Esophagus mucosa (tissue), 1 donor: Measurements from ENCODE around the gene LMNTD2. TPM values are rescaled to one million over a fixed set of nuclear protein-coding genes. Genes with fewer than 3 reads are reported as not detected.
"Not testable (repeated sequence)": the region's sequence is repeated elsewhere in the genome, so short reads cannot be mapped to it uniquely, and the experiment has no call there.

Source experiments
- ATAC-seq: fragments of 200-7000 bp; cut with Tn5 transposase; one replicate; pipeline ENCODE4 v1.9.1; 2020
- total RNA-seq: library from RNA; stranded (reverse); gene quantifications from one replicate; pipeline ENCODE4 v1.2.4, GENCODE V29; 2023
- donor health status: DM: yes; HTN: yes; CAD: no.

LMNTD2 gene
- total RNA-seq, 1 donor from 2014 or later = 3.0 TPM

- ATAC-seq = no peak
Measured at GRCh38 chr11:533586-534395, 26.7 kb downstream of the LMNTD2 start.

- ATAC-seq = no peak
Measured at GRCh38 chr11:532986-533585, 27.5 kb downstream of the LMNTD2 start.

- no peak for ATAC-seq
Measured at GRCh38 chr11:532527-532985, 28.0 kb downstream of the LMNTD2 start.

GRCh38 chr11:531919-532526 is 28.5 kb downstream of the LMNTD2 start:
- ATAC-seq = no peak

- ATAC-seq = no peak
Measured at GRCh38 chr11:530960-531831, 29.3 kb downstream of the LMNTD2 start.

- ATAC-seq = no peak
Measured at GRCh38 chr11:529728-530411, 30.7 kb downstream of the LMNTD2 start.

- peak; percentile 6 for ATAC-seq
Measured at GRCh38 chr11:528815-529727, 31.5 kb downstream of the LMNTD2 start.

- peak; percentile 27 for ATAC-seq
Measured at GRCh38 chr11:528166-528814, 32.2 kb downstream of the LMNTD2 start.

GRCh38 chr11:526192-526591 is 34.3 kb downstream of the LMNTD2 start:
- no peak for ATAC-seq

GRCh38 chr11:521177-521688 is 39.3 kb downstream of the LMNTD2 start:
- no peak for ATAC-seq

GRCh38 chr11:520428-521176 is 39.9 kb downstream of the LMNTD2 start:
- no peak for ATAC-seq

GRCh38 chr11:518463-519202 is 41.9 kb downstream of the LMNTD2 start:
- peak; percentile 96 for ATAC-seq

- ATAC-seq = not testable (repeated sequence)
Measured at GRCh38 chr11:516918-517685, 43.4 kb downstream of the LMNTD2 start.

GRCh38 chr11:516400-516799 is 44.1 kb downstream of the LMNTD2 start:
- ATAC-seq = no peak

- ATAC-seq = peak; percentile 87
Measured at GRCh38 chr11:515131-515530, 45.4 kb downstream of the LMNTD2 start.

GRCh38 chr11:514606-515005 is 45.9 kb downstream of the LMNTD2 start:
- peak; percentile 35 for ATAC-seq

- ATAC-seq = no peak
Measured at GRCh38 chr11:512761-513595, 47.6 kb downstream of the LMNTD2 start.
